A549 treated with CpdA at 1 μM for 4 hours (cell line): ENCODE measurements around the gene RSPRY1. TPM values are rescaled to one million over a fixed set of nuclear protein-coding genes. Genes with fewer than 3 reads are reported as not detected.

Source experiments
- total RNA-seq: library from RNA; stranded (reverse); fragments of 200-300 nt; extraction: Qiagen RNA extraction; gene quantifications from 5 replicates; pipeline ENCODE4 v1.2.3, GENCODE V29; 2022; ENCODE audit warnings: low read depth

Gene RSPRY1
- 22.0 to 32.9 TPM (median 25.0 TPM) in 5 replicates for total RNA-seq

DNA sequence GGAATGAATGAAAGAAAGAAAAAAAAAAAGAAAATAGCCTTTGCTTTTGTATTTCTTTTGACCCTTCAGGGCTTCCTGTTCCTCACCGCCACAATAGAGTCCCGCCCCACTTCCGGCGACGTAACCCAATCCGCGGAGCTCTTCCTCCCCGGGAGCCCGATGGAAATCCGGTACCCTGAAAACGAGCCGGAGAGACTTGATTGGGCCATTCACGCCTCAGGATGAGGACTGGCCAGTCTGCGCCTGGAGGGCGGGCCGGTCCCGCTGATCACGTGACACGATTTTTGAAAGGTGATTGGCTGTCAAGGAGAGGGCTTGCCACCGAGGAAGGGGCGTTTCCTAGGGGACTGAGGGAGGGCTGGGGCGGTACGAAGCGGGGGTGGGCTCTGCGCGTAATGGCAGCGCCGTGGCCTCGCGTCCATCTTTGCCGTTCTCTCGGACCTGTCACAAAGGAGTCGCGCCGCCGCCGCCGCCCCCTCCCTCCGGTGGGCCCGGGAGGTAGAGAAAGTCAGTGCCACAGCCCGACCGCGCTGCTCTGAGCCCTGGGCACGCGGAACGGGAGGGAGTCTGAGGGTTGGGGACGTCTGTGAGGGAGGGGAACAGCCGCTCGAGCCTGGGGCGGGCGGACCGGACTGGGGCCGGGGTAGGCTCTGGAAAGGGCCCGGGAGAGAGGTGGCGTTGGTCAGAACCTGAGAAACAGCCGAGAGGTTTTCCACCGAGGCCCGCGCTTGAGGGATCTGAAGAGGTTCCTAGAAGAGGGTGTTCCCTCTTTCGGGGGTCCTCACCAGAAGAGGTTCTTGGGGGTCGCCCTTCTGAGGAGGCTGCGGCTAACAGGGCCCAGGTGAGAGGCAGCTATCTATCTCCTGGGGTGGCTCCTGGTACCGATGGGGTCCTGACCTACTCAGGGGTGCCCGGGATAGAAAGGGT lies at the start of gene RSPRY1, which contains the start of gene PSME3IP1:
Gene RSPRY1 (plus strand): TSS at position 385 of the 927 bp plus-strand sequence. CDS start 18,330 bp downstream, outside the sequence.
Gene PSME3IP1 (minus strand): TSS at position 95 of the 927 bp plus-strand sequence. CDS start 12,185 bp downstream, outside the sequence.

DNA sequence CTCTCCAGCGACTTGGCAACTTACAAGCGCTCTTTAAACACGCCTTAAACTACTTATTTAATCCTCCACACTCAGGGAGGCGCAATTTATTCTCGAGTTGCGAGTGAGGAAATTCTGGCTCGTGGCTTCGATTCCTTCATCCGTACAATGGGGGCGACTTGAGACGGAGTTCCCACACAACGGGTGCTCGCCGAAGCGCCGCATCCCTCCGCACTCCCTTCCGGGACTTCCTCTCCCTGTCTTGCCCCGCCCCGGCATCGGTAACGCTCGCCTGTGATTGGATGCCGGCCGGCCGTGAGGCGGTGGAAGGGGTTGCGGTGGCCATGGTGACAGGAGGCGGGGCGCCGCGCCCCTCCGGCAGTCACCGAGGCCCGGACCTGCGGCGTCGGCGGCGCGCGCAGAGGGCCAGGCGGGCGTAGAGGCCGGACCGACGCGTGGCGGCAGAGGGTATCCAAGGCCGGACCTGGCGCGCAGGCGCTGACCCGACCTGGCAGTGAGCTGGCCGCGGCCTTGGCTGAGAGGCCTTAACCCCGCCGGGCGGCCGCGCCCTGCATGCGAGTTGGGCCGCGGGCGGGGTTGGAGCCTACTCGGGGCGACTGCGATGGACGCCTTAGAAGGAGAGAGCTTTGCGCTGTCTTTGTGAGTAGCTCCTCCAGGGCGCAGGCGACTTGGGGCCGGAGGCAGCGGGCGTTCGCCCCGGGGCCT lies 58.8 kb downstream of the RSPRY1 start, which contains the start of gene ARL2BP:
Gene ARL2BP (plus strand): TSS at position 493 of the 705 bp plus-strand sequence. CDS start 109 bp downstream, at position 602.

DNA sequence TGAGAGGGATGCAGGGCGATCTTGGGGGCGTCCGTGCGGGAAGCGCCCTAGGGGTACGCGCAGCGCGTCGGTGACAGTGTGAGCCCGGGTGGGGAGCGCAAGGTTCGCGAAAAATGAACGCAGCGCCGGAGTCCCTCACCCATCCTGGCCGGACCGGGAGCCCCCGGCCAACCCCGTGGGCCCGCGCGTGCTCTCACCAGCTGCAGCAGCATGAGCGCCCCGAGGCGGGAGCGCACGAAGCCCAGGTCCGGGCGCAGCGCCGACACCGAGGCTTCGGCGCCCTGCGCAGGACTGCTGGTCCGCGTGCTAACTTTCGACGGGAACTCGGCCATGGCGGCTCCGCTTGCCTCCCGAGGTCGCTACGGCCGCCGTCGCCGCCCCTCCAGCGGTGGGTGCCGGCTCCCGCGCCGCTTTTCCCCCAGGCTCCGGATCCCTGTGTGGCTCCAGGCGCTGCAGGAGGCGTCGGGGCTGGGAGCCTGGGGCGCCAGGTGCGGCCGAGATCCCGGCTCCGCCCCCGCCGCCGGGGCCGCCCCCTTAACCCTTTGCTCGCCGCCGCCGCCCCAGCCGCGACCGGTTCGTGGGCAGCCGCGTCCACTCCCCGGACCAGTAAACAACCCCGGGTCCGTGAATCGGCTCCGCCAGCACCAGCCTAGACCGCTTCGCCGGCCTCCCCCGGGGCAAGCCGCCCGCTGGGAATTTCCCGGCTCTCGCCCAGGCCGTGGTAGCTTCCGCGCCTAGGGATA lies 98.3 kb downstream of the RSPRY1 start, which contains the start of gene PLLP:
Gene PLLP (minus strand): TSS at position 464 of the 743 bp plus-strand sequence. CDS start 132 bp downstream, at position 332.

Other genes starting within 250 kb of the RSPRY1 start
- gene CETP, start 224.4 kb upstream of the RSPRY1 start, total RNA-seq, result not detected in 5 replicates
- 3.3 to 6.9 TPM (median 4.1 TPM) in 5 replicates for gene NLRC5, start 196.8 kb upstream of the RSPRY1 start, total RNA-seq
- 37.0 to 47.1 TPM (median 43.3 TPM) in 5 replicates for gene CPNE2, start 93.7 kb upstream of the RSPRY1 start, total RNA-seq
- gene PSME3IP1, start 290 bp upstream of the RSPRY1 start, total RNA-seq, result 93.2 to 116 TPM (median 95.2 TPM) in 5 replicates
- gene ARL2BP, start 58.9 kb downstream of the RSPRY1 start, total RNA-seq, result 65.8 to 74.4 TPM (median 73.4 TPM) in 5 replicates
- 1.2 to 1.9 TPM (median 1.7 TPM) in 5 replicates for gene PLLP, start 98.3 kb downstream of the RSPRY1 start, total RNA-seq
- 0.02 to 0.09 TPM (median 0.06 TPM) in 3 of 5 replicates, not detected in the others for gene CCL22, start 172.5 kb downstream of the RSPRY1 start, total RNA-seq
- 0.07 to 0.15 TPM (median 0.12 TPM) in 5 replicates for gene CX3CL1, start 186.2 kb downstream of the RSPRY1 start, total RNA-seq
- gene CCL17, start 218.4 kb downstream of the RSPRY1 start, total RNA-seq, result not detected in 5 replicates